Head of caudate nucleus (tissue), 42 donors: ENCODE measurements around the gene DHRS4.
A peak's percentile ranks its signal among the peaks of the same experiment; 100 is the strongest.
"Not testable (repeated sequence)": the region's sequence is repeated elsewhere in the genome, so short reads cannot be mapped to it uniquely, and the experiment has no call there.

Experiments used
- DNase-seq, 42 donors: peaks; one replicate each; pipeline versions ENCODE4 v3.0.0 to v3.0.0-alpha.2; 2020 to 2021; ENCODE audit warnings: mixed read lengths in 7 of 42
- intact Hi-C: fragments of 100-400 bp; cut with DNase I; formaldehyde crosslinking; loops from one replicate; pipeline ENCODE4 v1.15.0; 2022

DHRS4 gene

GRCh38 chr14:23969481-23970282, 16.1 kb downstream of the DHRS4 start:
- intact Hi-C loops, result not testable (repeated sequence)
- DNase-seq, result peak in 39 of 42 donors; percentile 26 to 88 (median 59)

GRCh38 chr14:23970283-23970659, 16.7 kb downstream of the DHRS4 start:
- DNase-seq, intact Hi-C loops: not testable (repeated sequence)

GRCh38 chr14:23973178-23973577, 19.6 kb downstream of the DHRS4 start:
- intact Hi-C loops, DNase-seq: not testable (repeated sequence)

GRCh38 chr14:23974041-23974440, 20.5 kb downstream of the DHRS4 start:
- intact Hi-C loops, result loop anchor here (2.0 kb wide), 1 partner anchor 41 kb away; no protein-coding TSS in a partner anchor
- not testable (repeated sequence) for DNase-seq

GRCh38 chr14:23977208-23977607, 23.6 kb downstream of the DHRS4 start:
- DNase-seq, intact Hi-C loops: not testable (repeated sequence)

GRCh38 chr14:23981951-23982813, 28.6 kb downstream of the DHRS4 start:
- DNase-seq, intact Hi-C loops: not testable (repeated sequence)

- intact Hi-C loops, result no loop called here
- DNase-seq, result peak in 3 of 42 donors; percentile 25 to 48 (median 47)
Measured at GRCh38 chr14:23984891-23985602, 31.5 kb downstream of the DHRS4 start.

- intact Hi-C loops, DNase-seq: not testable (repeated sequence)
Measured at GRCh38 chr14:23988223-23988606, 34.6 kb downstream of the DHRS4 start.

GRCh38 chr14:23988607-23989363, 35.2 kb downstream of the DHRS4 start, which contains the start of gene DHRS4L2:
DHRS4L2 (plus strand) TSS chr14:23988929; CDS start chr14:23988948, 19 bp downstream.
- DNase-seq, result peak in 37 of 42 donors; percentile 21 to 71 (median 51)
- intact Hi-C loops, result not testable (repeated sequence)

GRCh38 chr14:23989734-23990445, 36.3 kb downstream of the DHRS4 start:
- intact Hi-C loops, result not testable (repeated sequence)
- peak; percentile 21 to 90 (median 68) for DNase-seq

GRCh38 chr14:23990961-23991360, 37.4 kb downstream of the DHRS4 start:
- DNase-seq, intact Hi-C loops: not testable (repeated sequence)

GRCh38 chr14:23993042-23993441, 39.5 kb downstream of the DHRS4 start:
- DNase-seq, intact Hi-C loops: not testable (repeated sequence)

GRCh38 chr14:23996009-23996408, 42.4 kb downstream of the DHRS4 start:
- DNase-seq, intact Hi-C loops: not testable (repeated sequence)

- DNase-seq, intact Hi-C loops: not testable (repeated sequence)
Measured at GRCh38 chr14:23996825-23997224, 43.3 kb downstream of the DHRS4 start.

GRCh38 chr14:23999640-24000039, 46.1 kb downstream of the DHRS4 start:
- DNase-seq, intact Hi-C loops: not testable (repeated sequence)

GRCh38 chr14:24001078-24001477, 47.5 kb downstream of the DHRS4 start:
- DNase-seq, intact Hi-C loops: not testable (repeated sequence)

- intact Hi-C loops, DNase-seq: not testable (repeated sequence)
Measured at GRCh38 chr14:24001679-24002078, 48.1 kb downstream of the DHRS4 start.

- DNase-seq, intact Hi-C loops: not testable (repeated sequence)
Measured at GRCh38 chr14:24006471-24006816, 52.9 kb downstream of the DHRS4 start.
